ENCODE data around the gene MRPS11.
"Not testable (repeated sequence)": the region's sequence is repeated elsewhere in the genome, so short reads cannot be mapped to it uniquely, and the experiment has no call there.

MRPS11 gene

DNA sequence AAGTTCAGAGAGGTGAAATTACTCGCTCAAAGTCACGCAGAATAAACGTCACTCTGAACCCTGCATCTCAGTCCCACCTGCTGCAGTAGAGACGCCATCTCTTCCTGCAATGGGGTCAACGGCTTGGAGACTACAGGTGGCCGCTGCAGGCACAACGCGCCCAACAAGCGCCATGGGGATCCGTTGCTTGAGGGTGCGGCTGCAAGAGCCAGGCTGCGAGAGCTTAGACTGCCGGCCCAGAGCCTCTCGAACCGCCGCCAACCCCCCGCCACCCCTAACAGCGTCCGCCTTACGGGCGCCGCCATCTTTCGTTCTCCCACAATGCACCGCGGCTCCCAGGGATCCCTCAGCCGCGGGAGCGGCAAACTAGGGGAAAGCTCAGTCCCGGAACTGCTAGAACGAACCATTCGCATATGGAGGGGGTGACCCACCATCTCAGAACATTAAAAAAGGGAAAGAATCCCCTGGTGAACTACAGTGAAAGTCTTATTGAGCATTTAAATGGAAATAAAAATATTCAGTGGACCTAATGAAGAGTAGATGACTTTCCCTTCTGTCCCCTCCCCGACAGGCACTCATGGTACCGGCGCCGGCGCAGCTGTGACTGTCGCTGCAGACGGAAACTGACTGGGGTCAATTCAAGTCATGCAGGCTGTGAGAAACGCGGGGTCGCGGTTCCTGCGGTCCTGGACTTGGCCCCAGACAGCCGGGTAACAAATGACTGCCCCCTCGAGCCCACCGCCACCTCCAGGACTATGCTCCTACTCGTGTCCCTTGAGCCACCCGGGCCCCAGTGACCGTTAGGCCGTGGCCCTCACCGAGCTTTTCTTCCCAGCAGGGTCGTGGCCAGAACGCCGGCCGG is at the start of gene MRPS11, which contains the start of gene MRPL46:
MRPS11 (plus strand) TSS at position 636 of the 862 bp plus-strand sequence; CDS start at position 646, 10 bp downstream.
MRPL46 (minus strand) TSS at position 316 of the 862 bp plus-strand sequence; CDS start at position 305, 11 bp downstream.
- peak; percentile 87 to 93 for DNase-seq

GRCh38 chr15:88419830-88420229 is 47.7 kb upstream of the MRPS11 start:
- no peak for DNase-seq

GRCh38 chr15:88423331-88423730 is 44.2 kb upstream of the MRPS11 start:
- DNase-seq: no peak

- DNase-seq: no peak
Observed at GRCh38 chr15:88426304-88426703, 41.2 kb upstream of the MRPS11 start.

DNA sequence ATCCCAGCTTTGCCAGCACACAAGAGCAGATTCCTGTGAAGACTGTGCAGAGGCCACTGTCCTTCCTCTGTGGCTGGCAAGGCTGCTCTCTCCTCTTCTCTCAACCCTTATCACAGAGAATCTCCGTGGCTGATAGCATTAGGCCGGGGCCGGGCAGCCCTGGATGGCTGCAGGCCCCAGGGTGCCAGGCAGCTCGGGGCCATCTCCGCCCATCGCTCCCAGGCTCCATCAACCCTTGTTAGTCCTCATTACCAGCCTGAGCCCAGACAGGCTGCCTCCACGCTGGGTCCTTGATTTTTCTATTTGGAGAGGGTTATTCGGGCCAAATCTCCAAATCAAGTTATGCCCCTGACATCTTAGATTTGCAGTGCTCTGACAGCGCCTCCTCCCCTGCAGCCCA is 39.5 kb upstream of the MRPS11 start:
- no peak for DNase-seq

DNA sequence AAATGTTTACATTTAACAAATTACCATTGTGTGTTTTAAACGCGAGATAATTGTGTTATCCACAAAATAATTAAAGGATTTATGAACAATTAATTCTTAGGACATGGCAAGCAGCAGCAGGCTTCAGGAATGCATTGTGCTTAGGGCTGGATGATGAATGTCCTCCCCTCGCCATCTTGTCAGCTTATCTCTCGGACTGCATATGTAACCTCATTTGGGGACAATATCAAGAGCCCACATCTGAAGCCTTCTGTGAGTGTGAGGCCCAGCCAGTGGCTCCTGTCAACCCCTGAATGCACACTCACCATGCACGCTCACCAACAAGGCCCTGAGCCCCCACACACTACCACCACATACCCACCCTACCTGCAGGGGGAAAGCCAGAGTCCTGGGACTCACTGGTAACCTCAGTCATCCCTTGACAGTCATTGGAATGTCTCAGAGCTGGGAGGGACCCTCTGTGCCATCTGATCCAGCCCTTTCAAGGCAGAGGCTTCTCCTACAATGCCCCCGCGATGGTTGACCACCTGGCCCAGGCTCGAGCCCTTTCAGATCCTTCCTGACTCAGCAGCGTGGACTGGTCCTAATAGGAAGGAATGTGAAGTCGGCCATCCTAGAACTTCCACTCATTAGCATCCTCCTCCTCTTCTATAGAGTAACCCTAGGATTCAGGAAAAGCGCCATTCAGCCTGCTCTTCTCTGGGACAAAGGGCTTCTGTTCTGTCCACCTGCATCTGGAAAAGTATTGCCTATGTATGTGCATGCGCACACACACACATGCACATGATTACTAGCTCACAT is 38.5 kb upstream of the MRPS11 start:
- DNase-seq: no peak

GRCh38 chr15:88430051-88430450 is 37.5 kb upstream of the MRPS11 start:
- DNase-seq: no peak

- no peak for DNase-seq
Observed at GRCh38 chr15:88431441-88431840, 36.1 kb upstream of the MRPS11 start.

DNA sequence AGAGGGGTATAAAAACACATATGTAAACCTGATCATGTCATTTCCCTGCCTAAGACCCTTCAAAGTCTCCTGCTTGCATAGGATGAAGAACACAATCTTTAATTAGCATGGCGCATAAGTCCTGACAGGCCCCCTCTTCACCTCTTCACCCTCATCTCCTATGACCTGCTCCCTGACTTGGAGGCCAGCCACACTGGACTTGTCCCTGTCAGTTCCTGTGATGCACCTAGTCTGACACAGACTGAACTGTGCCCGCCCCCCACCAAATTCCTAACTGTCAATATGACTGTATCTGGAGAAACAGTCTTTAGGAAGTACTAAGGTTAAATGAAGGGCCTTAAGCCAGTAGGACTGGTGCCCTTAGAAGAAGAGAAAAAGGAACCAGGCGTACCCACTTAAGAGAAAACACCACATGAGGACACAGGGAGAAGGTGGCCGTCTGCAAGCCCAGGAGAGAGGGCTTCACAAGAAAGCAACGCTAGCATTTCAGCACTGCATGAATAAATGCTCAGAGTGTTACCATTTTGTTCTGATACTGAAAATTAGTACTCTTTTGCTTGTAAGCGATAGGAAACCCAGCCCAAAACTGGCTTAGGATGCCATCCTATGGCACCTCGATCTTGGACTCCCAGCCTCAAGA is 34.3 kb upstream of the MRPS11 start:
- DNase-seq: no peak

GRCh38 chr15:88434106-88434505 is 33.4 kb upstream of the MRPS11 start:
- DNase-seq: not testable (repeated sequence)

GRCh38 chr15:88438181-88438580 is 29.3 kb upstream of the MRPS11 start:
- DNase-seq: no peak

DNA sequence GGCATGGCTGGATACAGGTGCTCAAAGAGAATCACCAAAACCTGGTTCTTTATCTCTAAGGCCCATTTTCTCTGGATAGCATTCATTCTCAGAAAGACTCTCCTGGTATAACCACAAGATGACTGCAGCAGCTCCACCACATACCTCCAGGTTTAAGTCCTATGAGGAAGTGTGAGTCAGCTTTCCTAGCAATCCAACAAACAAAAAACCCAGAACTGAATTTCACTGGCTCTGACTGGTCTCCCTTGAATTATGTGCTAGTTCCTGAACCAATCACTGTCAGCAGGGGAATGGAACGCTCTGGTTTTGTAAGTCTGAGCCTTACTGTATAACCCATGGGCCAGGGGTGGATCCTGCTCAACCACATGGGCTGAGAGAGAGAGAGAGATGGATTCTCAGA is 27.5 kb upstream of the MRPS11 start:
- no peak for DNase-seq

- no peak for DNase-seq
Observed at GRCh38 chr15:88441076-88441730, 26.3 kb upstream of the MRPS11 start.

DNA sequence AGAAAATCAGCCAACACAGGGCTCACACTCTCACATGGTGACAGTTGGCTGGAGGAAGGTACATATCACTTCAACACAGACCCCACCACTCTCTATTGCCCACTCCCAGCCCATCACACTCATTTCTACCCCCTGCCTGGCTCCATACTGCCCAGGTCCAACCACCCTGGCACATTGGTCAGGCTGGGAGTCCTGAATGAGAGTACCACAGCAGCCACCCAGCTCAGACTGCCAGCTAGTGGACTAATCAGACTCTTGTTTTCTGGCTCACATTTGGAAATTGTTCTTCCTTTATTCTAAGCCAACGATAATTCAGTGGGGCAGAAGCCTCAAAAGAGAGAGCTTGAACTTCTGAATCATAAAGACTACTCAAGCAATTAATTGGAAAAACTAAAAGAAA is 20.3 kb upstream of the MRPS11 start:
- DNase-seq: no peak

DNA sequence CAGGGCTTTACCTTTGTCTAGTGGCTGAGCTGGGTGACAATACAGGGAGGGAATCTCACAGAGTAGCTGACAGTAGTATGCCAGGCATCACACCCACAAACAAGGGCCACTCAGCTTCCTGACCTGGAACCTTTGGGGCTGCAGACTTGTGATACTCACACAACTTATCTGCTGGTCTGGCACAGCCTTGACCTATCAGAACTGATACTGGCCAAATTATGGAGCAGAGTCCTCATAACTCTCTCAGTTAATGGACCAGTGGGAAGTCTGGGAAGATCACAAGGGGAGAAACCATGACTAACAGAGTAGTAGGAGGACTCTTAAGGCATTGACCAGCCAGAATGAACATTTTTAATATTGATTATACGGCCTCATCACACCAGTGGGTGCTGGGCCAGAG is 19.8 kb upstream of the MRPS11 start:
- no peak for DNase-seq

DNA sequence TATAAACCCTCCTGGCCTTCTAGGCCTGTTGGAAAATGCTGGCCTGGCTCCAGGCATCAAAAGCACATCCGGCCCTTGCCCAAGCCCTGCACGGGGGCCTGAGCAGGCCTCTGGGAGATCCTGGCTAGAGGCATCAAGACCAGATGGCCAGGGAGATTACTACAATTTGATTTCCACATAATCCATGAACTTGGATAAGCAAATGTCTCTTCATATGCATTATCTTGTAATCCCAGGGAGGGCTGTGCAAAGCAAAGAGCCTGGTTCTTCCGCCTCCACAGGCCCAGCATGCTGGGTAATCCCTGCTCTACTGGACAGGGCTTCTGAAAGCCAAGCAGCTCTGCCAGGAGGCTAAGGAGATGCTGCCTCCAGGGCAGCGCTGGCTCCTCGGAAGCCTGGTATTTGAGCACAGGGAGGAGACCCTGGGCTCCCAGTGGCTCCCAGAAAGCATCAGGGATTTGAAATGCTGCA is 18.5 kb upstream of the MRPS11 start:
- no peak for DNase-seq

DNA sequence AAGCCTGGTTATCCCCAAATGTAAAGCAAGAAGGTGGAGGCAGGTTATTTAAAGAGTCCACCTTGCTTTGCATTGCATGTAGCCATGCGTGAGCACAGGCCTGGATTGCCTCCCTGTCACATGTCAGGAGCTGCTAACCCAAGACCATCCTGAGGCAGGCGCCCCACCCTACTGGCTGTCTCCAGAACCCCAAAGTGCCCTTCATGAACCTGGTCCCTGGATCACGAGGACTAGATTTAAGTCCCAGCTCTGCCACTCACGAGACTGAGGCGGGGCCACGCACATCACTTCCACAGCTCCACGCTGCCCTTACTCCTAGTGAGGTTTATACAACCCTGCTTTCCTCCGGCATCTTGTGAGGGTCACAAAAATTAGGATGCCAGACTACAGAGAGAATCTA is 17.9 kb upstream of the MRPS11 start:
- no peak for DNase-seq

DNA sequence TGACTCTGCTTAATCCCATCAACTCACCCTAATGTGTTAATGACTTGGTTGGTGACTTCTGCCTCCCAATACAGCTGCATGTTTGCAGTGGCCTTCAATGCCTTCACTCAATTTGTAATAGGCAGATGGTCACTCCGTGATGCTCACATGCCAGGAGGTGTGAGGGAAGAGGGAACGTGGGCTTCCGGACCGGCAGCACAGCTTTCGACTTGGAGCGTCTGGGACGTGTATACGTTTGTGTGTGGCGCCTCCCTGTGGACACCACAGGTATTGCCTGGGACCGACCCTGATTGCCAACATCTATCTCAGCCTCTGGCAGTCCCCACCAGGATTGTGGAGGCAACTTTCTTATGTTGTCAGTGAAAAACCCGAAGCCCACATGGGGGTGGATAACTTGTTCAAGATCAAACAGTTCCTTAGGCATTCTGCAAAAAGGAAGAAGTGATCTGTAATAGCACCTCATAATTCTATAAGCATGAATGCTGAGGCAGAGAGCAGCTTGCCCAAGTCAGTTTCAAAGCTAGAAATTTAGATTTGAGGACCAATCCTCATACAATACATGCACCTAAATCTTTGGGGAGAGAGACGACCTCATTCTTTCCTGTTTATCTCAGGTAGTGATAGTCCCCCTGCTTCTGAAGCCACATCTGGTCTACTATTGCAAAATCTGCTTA is 17.2 kb upstream of the MRPS11 start:
- peak; percentile 40 to 84 for DNase-seq

- DNase-seq: no peak
Observed at GRCh38 chr15:88453651-88454050, 13.9 kb upstream of the MRPS11 start.

DNA sequence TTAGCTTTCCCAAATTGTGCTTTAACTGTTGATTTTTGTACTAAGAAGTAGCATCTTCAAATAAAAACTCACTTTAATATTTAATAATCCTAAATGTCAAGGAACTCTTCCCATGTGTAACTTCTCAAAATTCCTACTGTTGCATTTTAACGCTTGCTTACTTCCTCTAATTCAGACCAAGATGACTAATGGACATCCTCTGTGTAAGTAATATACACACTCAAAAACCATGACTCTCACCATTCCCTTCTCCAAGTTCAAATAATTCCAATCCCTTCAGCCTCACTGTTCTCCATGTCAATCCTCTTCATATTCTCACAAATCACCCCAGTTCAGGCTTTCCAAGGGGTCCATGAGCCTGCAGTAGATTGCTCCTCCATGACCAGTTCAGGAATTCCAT is 13.3 kb upstream of the MRPS11 start:
- no peak for DNase-seq

DNA sequence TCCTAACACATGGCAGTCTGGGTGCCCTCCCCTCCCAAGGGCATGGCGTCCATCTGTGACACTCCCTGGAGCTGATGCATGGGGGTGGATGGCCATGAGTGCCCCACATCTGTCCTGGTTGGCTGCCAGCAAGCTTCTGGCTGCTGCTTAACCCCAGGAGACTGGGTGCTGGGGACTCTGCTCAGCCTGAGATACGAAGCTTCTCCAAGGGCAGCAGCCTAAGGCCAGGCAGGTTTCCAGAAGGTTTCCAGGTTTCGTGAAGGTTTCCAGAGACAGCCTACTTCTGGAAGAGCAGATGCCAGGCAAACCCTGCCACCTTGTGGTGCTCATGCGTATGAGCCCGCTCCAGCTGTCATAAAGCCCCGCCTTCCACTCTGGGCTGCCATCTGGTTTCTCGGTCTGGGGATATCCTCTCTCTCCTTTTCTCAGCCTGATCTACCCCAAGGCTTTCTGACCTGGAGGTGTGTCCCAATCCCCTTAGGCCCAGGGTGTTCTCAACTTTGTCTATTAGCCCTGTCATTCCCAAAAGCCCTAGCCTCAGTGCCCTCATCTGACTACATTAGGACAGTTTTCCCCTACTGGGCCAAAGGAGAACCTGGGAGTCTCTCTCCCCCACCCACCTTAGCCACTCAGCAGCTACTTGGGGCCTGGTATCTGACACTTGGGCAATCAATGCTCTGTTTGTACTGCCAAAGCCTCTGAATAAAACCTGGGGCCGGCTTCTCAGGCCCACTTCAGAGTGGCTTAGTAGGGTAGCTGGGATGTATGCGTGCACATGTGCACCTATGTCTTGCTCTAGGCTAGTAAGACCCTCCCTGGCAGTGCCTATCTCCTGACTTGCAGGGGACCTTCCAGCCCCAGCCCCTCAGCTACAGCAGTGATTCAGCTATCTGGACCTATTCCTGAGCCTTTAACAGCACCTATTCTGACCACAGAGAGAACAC is 12.4 kb upstream of the MRPS11 start:
- DNase-seq: peak; percentile 35 to 83

Data from NCI-H526 (cell line).